A673 (cell line): ENCODE data around the gene TPM1. TPM values are rescaled to one million over a fixed set of nuclear protein-coding genes. Genes with fewer than 3 reads are reported as not detected.

Experiments
- BruUV-seq: library from RNA; stranded (reverse); fragments of 400-500 nt; replicated peaks from 2 replicates; lab custom pipeline; 2021; lab: Mats Ljungman, UMichigan
- CTCF ChIA-PET: fragments of 300-600 bp; sonication (Branson Sonifier 250); formaldehyde crosslinking; loops from one replicate; lab custom pipeline; 2022; ENCODE audit warnings: antibody characterized with exemption; lab: Charles Lee
- POLR2A ChIA-PET: fragments of 300-600 bp; sonication (Branson Sonifier 250); formaldehyde crosslinking; loops from one replicate; lab custom pipeline; 2022; ENCODE audit warnings: antibody characterized with exemption; ENCODE audit not compliant: low non-redundant PET; lab: Charles Lee
- DNase-seq: peaks from one replicate; pipeline ENCODE4 v3.0.0-alpha.2; 2015; ENCODE audit warnings: low spot score
- H3K27ac ChIP-seq: fragments of 200-600 bp; sonication (generic); 2 replicates; pipeline ENCODE4 v1.5.1; 2016; ENCODE audit warnings: mixed run types, low read depth, mild to moderate bottlenecking, mixed read lengths, antibody characterized with exemption, low read length; ENCODE audit not compliant: poor library complexity, severe bottlenecking
- H3K27me3 ChIP-seq: fragments of 200-600 bp; sonication (generic); replicated peaks from 2 replicates; pipeline ENCODE4 v1.6.1; 2017; ENCODE audit warnings: mixed run types, low read depth, mild to moderate bottlenecking, mixed read lengths, antibody characterized with exemption, low read length; ENCODE audit not compliant: insufficient read depth, poor library complexity
- H3K36me3 ChIP-seq: fragments of 200-600 bp; sonication (generic); 2 replicates; pipeline ENCODE4 v1.6.1; 2016; ENCODE audit warnings: mixed run types, mild to moderate bottlenecking, mixed read lengths, antibody characterized with exemption, low read length; ENCODE audit not compliant: insufficient read depth, poor library complexity, severe bottlenecking
- H3K4me1 ChIP-seq: fragments of 200-600 bp; sonication (generic); 2 replicates; pipeline ENCODE4 v1.6.1; 2017; ENCODE audit warnings: mixed run types, mild to moderate bottlenecking, mixed read lengths, antibody characterized with exemption, low read length; ENCODE audit not compliant: insufficient read depth, poor library complexity, severe bottlenecking
- H3K4me3 ChIP-seq: fragments of 200-600 bp; sonication (generic); 2 replicates; pipeline ENCODE4 v1.5.1; 2016; ENCODE audit warnings: low read depth, mixed run types, mild to moderate bottlenecking, mixed read lengths, low read length; ENCODE audit not compliant: poor library complexity, severe bottlenecking
- H3K9me3 ChIP-seq: fragments of 200-600 bp; sonication (generic); 2 replicates; pipeline ENCODE4 v1.6.1; 2016; ENCODE audit warnings: mixed run types, low read depth, mild to moderate bottlenecking, mixed read lengths, antibody characterized with exemption, low read length; ENCODE audit not compliant: poor library complexity, severe bottlenecking
- CTCF ChIP-seq: fragments of 300-800, 200-600 bp; sonication (generic); conservative IDR thresholded peaks from 2 replicates; pipeline ENCODE4 v1.5.1; 2017; ENCODE audit warnings: low read depth, mild to moderate bottlenecking, antibody characterized with exemption, low read length, moderate library complexity, mixed read lengths
- EZH2 ChIP-seq: fragments of 200-600 bp; sonication (generic); IDR thresholded peaks from 2 replicates; pipeline ENCODE4 v1.6.1; 2017; ENCODE audit warnings: borderline replicate concordance, low read depth, mild to moderate bottlenecking, mixed read lengths, antibody characterized with exemption, low read length; ENCODE audit not compliant: poor library complexity, severe bottlenecking
- intact Hi-C: fragments of 100-400 bp; cut with micrococcal nuclease; formaldehyde crosslinking; loops from one replicate; pipeline ENCODE4 v1.10.0; 2022; ENCODE audit not compliant: unreplicated experiment
- total RNA-seq: library from RNA; stranded (reverse); gene quantifications from 2 replicates; pipeline ENCODE4 v1.2.3, GENCODE V29; 2021

The TPM1 gene
- total RNA-seq, 1 experiment from 2014 or later = 31.2 TPM

DNA sequence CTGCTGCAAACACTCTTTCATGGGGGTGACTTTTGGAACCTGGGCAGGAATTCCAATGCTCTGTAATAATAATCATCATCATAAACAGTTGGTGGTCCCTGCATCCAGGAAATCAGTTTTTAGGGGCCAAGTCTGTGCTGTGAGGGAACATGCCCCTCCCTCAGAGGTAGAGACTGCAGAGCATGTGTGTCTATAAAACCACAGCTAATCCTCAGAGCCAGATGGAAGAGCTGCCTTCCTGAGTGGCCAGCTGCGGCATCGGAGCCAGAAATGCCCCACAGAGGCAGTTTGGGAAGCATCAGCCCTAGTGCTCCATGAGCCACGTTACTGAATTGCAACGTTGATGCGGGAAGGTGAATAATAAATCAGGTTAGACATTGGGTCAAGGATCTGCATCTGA is 12.9 kb upstream of the TPM1 start:
- Histone ChIP-seq H3K27me3 (peaks cover 2% of the 10 kb centered on the region), H3K36me3 (no peaks in the 10 kb centered on the region), H3K9me3 (no peaks in the 10 kb centered on the region), H3K27ac (no peak overlapping the region), H3K4me3 (no peak overlapping the region), H3K4me1 (no peaks in the 10 kb centered on the region)
- POLR2A ChIA-PET = no interaction called here
- BruUV-seq = no TSS peak
- TF ChIP-seq EZH2 (no peak), CTCF (no peak)
- CTCF ChIA-PET = no interaction called here
- DNase-seq = no peak
- intact Hi-C loops = no loop called here

DNA sequence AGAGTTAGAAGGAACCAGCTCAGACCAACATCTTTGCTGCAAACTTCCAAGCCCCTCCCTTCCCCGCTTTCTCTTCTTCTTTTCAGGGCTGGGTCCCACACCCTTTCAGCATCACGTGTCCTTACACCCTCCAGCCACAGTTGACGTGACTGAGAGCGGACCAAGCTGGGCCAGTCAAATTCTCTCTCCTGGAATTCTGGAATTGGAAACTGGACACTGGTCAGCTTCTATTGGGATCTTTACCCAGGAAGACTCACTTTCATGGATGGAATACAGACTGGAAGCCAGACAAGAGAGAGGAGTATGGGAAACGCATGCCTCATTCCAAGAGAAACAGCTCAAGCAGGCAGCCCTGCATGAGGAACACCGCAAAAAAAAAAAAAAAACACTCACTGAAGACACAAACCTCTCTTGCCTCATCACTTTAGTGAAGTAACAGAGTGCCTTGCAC is 12.4 kb upstream of the TPM1 start:
- no peak for DNase-seq
- Histone ChIP-seq H3K27me3 (peaks cover 5% of the 10 kb centered on the region), H3K27ac (no peak overlapping the region), H3K4me1 (no peaks in the 10 kb centered on the region), H3K4me3 (no peak overlapping the region), H3K9me3 (no peaks in the 10 kb centered on the region), H3K36me3 (no peaks in the 10 kb centered on the region)
- no TSS peak for BruUV-seq
- ChIA-PET POLR2A (no interaction called here), CTCF (no interaction called here)
- intact Hi-C loops = no loop called here
- TF ChIP-seq CTCF (no peak), EZH2 (no peak)

- Histone ChIP-seq H3K4me1 (no peaks in the 10 kb centered on the region), H3K9me3 (no peaks in the 10 kb centered on the region), H3K27me3 (peaks cover 9% of the 10 kb centered on the region), H3K27ac (no peak overlapping the region), H3K4me3 (no peak overlapping the region), H3K36me3 (no peaks in the 10 kb centered on the region)
- ChIA-PET POLR2A (no interaction called here), CTCF (no interaction called here)
- no peak for TF ChIP-seq CTCF
- no peak for TF ChIP-seq EZH2
- intact Hi-C loops = no loop called here
- BruUV-seq = no TSS peak
- no peak for DNase-seq
Observed at GRCh38 chr15:63034578-63034977, 8.0 kb upstream of the TPM1 start.
